Karpas-422 (cell line): ENCODE data around the gene RNF115. TPM values are rescaled to one million over a fixed set of nuclear protein-coding genes. Genes with fewer than 3 reads are reported as not detected.

ENCODE experiments used
- DNase-seq: peaks from one replicate; pipeline ENCODE4 v3.0.0-alpha.2; 2015
- H2AFZ ChIP-seq: fragments of 200-600 bp; sonication (generic); 2 replicates; pipeline ENCODE4 v1.6.1; 2014; ENCODE audit warnings: antibody characterized with exemption, low read length, mixed read lengths
- H3K27ac ChIP-seq: fragments of 200-600 bp; sonication (generic); 2 replicates; pipeline ENCODE4 v1.5.1; 2014; ENCODE audit warnings: mild to moderate bottlenecking, low read length, moderate library complexity
- H3K27me3 ChIP-seq: fragments of 200-600 bp; sonication (generic); 2 replicates; pipeline ENCODE4 v1.6.1; 2014; ENCODE audit warnings: low read length, mixed read lengths
- H3K36me3 ChIP-seq: fragments of 200-600 bp; sonication (generic); 2 replicates; pipeline ENCODE4 v1.6.1; 2014; ENCODE audit warnings: low read length, mixed read lengths; ENCODE audit not compliant: insufficient read depth
- H3K4me1 ChIP-seq: fragments of 200-600 bp; sonication (generic); 2 replicates; pipeline ENCODE4 v1.6.1; 2014; ENCODE audit warnings: mild to moderate bottlenecking, low read length, mixed read lengths
- H3K4me2 ChIP-seq: fragments of 200-600 bp; sonication (generic); 2 replicates; pipeline ENCODE4 v1.6.1; 2014; ENCODE audit warnings: low read length, low read depth, mild to moderate bottlenecking; ENCODE audit not compliant: poor library complexity, severe bottlenecking
- H3K4me3 ChIP-seq: fragments of 200-600 bp; sonication (generic); 2 replicates; pipeline ENCODE4 v1.5.1; 2014; ENCODE audit warnings: mild to moderate bottlenecking, antibody characterized with exemption, low read length, mixed read lengths
- H3K79me2 ChIP-seq: fragments of 200-600 bp; sonication (generic); 2 replicates; pipeline ENCODE4 v1.6.1; 2014; ENCODE audit warnings: mild to moderate bottlenecking, low read length, mixed read lengths
- H3K9ac ChIP-seq: fragments of 200-600 bp; sonication (generic); 2 replicates; pipeline ENCODE4 v1.6.0; 2014; ENCODE audit warnings: low read length
- H3K9me2 ChIP-seq: fragments of 200-600 bp; sonication (generic), shearing (Covaris generic); replicated peaks from 2 replicates; pipeline ENCODE4 v1.6.0; 2014; ENCODE audit warnings: mild to moderate bottlenecking, low read length, moderate library complexity; ENCODE audit not compliant: insufficient read depth
- H3K9me3 ChIP-seq: fragments of 300-700, 200-600 bp; sonication (generic); 2 replicates; pipeline ENCODE4 v1.6.1; 2014; ENCODE audit warnings: low read length, mixed read lengths
- H4K20me1 ChIP-seq: fragments of 200-600 bp; sonication (generic); 2 replicates; pipeline ENCODE4 v1.6.1; 2014; ENCODE audit warnings: mild to moderate bottlenecking, antibody characterized with exemption, low read length, low read depth; ENCODE audit not compliant: insufficient read depth
- total RNA-seq: library from RNA; depleted of rRNA; stranded (reverse); fragments of >200 nt; shearing (Covaris generic); gene quantifications from 2 replicates; pipeline ENCODE4 v1.2.3, GENCODE V29; 2014; ENCODE audit warnings: low replicate concordance

The RNF115 gene
- total RNA-seq, 1 experiment from 2014 or later, result 21.8 TPM

DNA sequence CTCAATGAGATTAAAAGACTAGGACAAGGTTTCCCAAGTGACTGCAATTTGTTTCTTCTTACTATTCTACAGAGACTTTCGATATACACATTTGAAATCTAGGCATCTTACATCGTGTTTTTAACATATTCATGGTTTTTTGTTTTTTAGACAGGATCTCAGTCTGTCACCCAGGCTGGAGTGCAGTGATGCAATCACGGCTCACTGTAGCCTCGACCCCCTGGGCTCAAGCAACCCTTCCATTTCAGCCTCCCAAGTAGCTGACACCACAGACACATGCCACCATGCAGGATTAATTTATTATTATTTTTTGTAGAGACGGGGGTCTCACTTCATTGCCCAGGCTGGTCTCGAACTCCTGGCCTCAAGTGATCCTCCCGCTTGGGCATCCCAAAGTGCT is 118.3 kb downstream of the RNF115 start:
- no peak overlapping the region for H2AFZ ChIP-seq
- H3K9me3 ChIP-seq, result no peaks in the 10 kb centered on the region
- H4K20me1 ChIP-seq, result no peaks in the 10 kb centered on the region
- H3K9ac ChIP-seq, result no peak overlapping the region
- no peak overlapping the region for H3K27ac ChIP-seq
- no peaks in the 10 kb centered on the region for H3K27me3 ChIP-seq
- no peak overlapping the region for H3K4me3 ChIP-seq
- no peak overlapping the region for H3K4me2 ChIP-seq
- no peaks in the 10 kb centered on the region for H3K9me2 ChIP-seq
- no peaks in the 10 kb centered on the region for H3K79me2 ChIP-seq
- H3K36me3 ChIP-seq, result no peaks in the 10 kb centered on the region
- H3K4me1 ChIP-seq, result peaks cover 3% of the 10 kb centered on the region
- no peak for DNase-seq

DNA sequence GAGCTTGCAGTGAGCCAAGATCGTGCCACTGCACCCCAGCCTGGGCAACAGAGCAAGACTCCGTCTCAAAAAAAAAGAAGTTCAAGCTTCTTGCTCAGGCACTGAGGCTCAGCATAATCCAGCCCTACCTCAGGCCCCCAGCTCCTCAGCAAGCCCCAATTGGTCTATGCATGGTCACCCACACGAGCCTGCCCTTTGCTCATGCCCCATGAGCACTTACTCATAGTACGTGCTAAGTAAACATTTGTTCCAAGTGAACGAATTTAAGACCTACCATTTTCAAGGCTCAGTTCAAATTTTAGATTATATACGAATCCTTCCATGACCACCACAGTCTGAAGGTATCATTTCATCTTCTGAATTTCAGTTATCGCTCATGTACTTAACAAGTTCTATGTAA is 121.1 kb downstream of the RNF115 start:
- no peak overlapping the region for H3K4me2 ChIP-seq
- H3K79me2 ChIP-seq, result no peaks in the 10 kb centered on the region
- DNase-seq, result no peak
- no peaks in the 10 kb centered on the region for H3K9me3 ChIP-seq
- no peaks in the 10 kb centered on the region for H3K9me2 ChIP-seq
- H3K27ac ChIP-seq, result no peak overlapping the region
- no peaks in the 10 kb centered on the region for H4K20me1 ChIP-seq
- H3K36me3 ChIP-seq, result no peaks in the 10 kb centered on the region
- no peak overlapping the region for H2AFZ ChIP-seq
- H3K4me1 ChIP-seq, result peaks cover 3% of the 10 kb centered on the region
- H3K4me3 ChIP-seq, result no peak overlapping the region
- no peaks in the 10 kb centered on the region for H3K27me3 ChIP-seq
- no peak overlapping the region for H3K9ac ChIP-seq

DNA sequence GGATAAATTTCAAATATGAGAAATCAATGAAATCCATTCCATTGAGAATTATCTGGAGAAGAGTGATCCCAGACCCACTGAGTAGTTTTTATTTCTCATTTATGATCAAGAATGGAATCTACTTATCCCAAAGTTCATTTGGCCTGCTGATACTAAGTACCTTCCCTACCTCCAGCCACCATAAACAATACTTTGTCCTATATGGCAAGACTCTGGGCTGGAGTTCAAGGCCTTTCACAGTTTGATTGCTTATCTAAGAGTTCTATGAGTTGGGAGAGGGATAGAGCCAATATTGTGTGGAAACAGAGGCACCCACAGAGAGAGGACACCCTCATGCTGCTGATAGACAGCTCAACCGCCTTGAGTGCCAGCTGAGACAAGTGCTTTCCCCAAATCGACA is 121.8 kb downstream of the RNF115 start:
- Histone ChIP-seq H3K4me2 (no peak overlapping the region), H3K9me3 (no peaks in the 10 kb centered on the region), H4K20me1 (no peaks in the 10 kb centered on the region), H2AFZ (no peak overlapping the region), H3K27ac (no peak overlapping the region), H3K36me3 (no peaks in the 10 kb centered on the region), H3K9ac (no peak overlapping the region), H3K4me1 (peaks cover 3% of the 10 kb centered on the region), H3K4me3 (no peak overlapping the region), H3K79me2 (no peaks in the 10 kb centered on the region), H3K9me2 (no peaks in the 10 kb centered on the region), H3K27me3 (no peaks in the 10 kb centered on the region)
- DNase-seq, result no peak

DNA sequence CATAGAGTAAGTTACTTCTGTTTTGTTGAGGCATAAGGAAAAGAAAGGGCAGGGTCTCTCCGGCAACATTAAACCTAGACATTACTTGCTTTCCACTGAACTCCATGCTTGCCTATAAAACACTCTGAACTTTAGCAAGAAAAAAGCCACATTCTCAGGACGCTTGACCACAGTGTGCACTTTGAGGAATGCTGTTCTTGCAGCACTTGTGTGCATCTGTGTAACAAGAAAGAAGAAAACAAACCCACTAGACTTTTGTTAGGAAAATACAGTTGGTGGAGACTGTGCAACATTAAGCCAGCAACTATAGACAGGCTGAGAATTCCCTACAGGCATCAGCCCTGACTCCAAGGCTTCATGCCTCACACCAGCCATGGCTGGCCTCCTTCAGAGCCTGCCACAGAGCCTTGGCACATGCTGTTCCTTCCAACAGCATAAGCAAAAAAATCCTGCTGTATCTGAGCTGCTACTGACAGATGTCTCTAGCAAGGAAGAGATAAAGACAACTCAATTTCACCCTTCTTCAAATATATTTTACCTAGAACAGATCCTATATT is 122.5 kb downstream of the RNF115 start:
- no peaks in the 10 kb centered on the region for H4K20me1 ChIP-seq
- H3K36me3 ChIP-seq, result no peaks in the 10 kb centered on the region
- no peak overlapping the region for H3K4me2 ChIP-seq
- no peaks in the 10 kb centered on the region for H3K9me2 ChIP-seq
- DNase-seq, result no peak
- H3K4me1 ChIP-seq, result peaks cover 3% of the 10 kb centered on the region
- no peaks in the 10 kb centered on the region for H3K9me3 ChIP-seq
- no peaks in the 10 kb centered on the region for H3K79me2 ChIP-seq
- no peak overlapping the region for H2AFZ ChIP-seq
- H3K9ac ChIP-seq, result no peak overlapping the region
- no peaks in the 10 kb centered on the region for H3K27me3 ChIP-seq
- no peak overlapping the region for H3K4me3 ChIP-seq
- no peak overlapping the region for H3K27ac ChIP-seq

DNA sequence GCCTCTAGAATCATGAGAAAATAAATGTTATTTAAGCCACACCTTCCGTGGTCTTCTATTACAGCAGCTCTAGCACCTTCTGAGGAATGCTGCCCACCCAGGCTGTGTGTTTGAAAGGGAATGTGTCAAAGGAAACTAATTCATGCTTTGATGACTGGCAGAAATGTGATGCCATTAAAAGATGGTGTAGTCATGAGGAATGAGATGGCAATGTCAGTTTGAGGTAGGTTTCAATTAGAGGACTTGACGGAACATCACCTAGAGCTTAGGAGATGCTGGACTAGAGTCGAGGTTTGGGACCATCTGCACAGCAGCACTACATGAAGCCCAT is 127.3 kb downstream of the RNF115 start:
- Histone ChIP-seq H4K20me1 (no peaks in the 10 kb centered on the region), H3K9ac (no peak overlapping the region), H3K9me2 (no peaks in the 10 kb centered on the region), H3K9me3 (no peaks in the 10 kb centered on the region), H3K36me3 (no peaks in the 10 kb centered on the region), H3K4me1 (no peaks in the 10 kb centered on the region), H3K27ac (no peak overlapping the region), H2AFZ (no peak overlapping the region), H3K4me2 (no peak overlapping the region), H3K79me2 (no peaks in the 10 kb centered on the region), H3K4me3 (no peak overlapping the region), H3K27me3 (no peaks in the 10 kb centered on the region)
- DNase-seq, result no peak

DNA sequence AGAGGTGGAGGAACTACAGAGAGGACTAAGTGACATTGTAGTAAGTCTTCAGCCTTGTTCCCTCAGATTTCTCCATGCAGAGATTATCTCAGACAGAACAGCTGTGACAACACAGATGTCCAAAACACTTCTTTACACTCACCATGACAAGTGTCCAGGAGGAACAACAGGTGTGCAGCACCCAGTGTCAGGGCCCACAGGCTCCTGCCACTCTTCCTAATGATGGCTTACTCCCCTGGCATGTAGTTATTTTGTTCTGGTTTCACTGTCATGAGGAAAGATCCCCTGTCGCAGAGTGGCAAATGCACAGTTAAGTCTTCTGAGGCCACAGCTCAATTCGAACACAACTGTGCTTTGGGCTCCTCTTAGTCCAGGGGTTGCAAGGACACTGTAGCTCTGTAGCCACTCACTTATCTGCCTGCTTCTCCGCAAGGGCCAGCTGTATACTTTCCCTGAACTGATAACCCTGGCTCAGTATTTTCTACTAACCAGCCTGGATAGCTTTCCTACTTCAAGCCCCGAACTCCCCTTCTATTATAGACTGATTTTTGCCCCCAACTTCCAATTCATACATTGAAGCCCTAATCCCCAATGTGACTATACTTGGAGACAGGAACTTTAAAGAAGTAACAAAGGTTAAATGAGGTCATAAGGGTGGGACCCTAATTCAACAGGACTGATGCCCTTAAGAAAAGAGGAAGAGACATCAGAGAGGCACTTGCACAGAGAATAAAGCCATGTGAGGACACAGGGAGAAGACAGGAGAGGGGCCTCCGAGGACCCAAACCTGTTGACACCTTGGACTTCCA is 127.9 kb downstream of the RNF115 start:
- Histone ChIP-seq H2AFZ (no peak overlapping the region), H3K79me2 (no peaks in the 10 kb centered on the region), H4K20me1 (no peaks in the 10 kb centered on the region)

DNA sequence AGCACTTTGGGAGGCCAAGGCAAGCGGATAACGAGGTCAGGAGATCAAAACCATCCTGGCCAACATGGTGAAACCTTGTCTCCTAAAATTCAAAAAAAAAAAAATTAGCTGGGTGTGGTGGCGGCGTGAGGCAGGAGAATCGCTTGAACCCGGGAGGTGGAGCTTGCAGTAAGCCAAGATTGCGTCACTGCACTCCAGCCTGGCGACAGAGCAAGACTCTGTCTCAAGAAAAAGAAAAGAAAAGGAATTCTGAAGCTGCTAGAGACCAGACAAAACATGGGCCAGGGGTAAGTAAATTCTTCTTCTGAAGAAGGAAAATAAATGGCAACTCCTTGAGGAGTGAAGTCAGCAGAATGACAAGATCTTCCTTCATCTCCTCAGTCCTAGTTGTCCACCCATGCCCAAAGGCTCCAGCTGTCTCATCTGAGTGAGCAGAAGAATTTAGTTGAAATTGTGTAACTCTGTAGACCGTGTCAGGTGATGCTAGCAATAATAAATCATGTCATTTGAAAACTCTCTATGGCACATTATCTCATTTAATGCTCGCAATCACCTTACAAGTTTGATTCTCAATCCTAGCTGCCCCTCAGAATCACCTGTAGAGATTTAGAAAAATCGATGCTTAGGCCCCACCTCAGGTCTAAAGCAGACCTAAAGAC is 131.0 kb downstream of the RNF115 start:
- no peaks in the 10 kb centered on the region for H4K20me1 ChIP-seq
- DNase-seq, result no peak
- no peak overlapping the region for H2AFZ ChIP-seq
- no peak overlapping the region for H3K27ac ChIP-seq
- no peaks in the 10 kb centered on the region for H3K4me1 ChIP-seq
- H3K4me3 ChIP-seq, result no peak overlapping the region
- no peaks in the 10 kb centered on the region for H3K9me3 ChIP-seq
- no peaks in the 10 kb centered on the region for H3K9me2 ChIP-seq
- no peaks in the 10 kb centered on the region for H3K36me3 ChIP-seq
- no peaks in the 10 kb centered on the region for H3K79me2 ChIP-seq
- no peak overlapping the region for H3K4me2 ChIP-seq
- H3K9ac ChIP-seq, result no peak overlapping the region
- no peaks in the 10 kb centered on the region for H3K27me3 ChIP-seq

More for the DNA sequence above, 127.9 kb downstream of the RNF115 start:
- DNase-seq, result no peak
- no peaks in the 10 kb centered on the region for H3K36me3 ChIP-seq
- no peak overlapping the region for H3K4me3 ChIP-seq
- no peak overlapping the region for H3K27ac ChIP-seq
- H3K9me2 ChIP-seq, result no peaks in the 10 kb centered on the region
- no peaks in the 10 kb centered on the region for H3K4me1 ChIP-seq
- H3K9ac ChIP-seq, result no peak overlapping the region
- H3K9me3 ChIP-seq, result no peaks in the 10 kb centered on the region
- no peaks in the 10 kb centered on the region for H3K27me3 ChIP-seq
- H3K4me2 ChIP-seq, result no peak overlapping the region

DNA sequence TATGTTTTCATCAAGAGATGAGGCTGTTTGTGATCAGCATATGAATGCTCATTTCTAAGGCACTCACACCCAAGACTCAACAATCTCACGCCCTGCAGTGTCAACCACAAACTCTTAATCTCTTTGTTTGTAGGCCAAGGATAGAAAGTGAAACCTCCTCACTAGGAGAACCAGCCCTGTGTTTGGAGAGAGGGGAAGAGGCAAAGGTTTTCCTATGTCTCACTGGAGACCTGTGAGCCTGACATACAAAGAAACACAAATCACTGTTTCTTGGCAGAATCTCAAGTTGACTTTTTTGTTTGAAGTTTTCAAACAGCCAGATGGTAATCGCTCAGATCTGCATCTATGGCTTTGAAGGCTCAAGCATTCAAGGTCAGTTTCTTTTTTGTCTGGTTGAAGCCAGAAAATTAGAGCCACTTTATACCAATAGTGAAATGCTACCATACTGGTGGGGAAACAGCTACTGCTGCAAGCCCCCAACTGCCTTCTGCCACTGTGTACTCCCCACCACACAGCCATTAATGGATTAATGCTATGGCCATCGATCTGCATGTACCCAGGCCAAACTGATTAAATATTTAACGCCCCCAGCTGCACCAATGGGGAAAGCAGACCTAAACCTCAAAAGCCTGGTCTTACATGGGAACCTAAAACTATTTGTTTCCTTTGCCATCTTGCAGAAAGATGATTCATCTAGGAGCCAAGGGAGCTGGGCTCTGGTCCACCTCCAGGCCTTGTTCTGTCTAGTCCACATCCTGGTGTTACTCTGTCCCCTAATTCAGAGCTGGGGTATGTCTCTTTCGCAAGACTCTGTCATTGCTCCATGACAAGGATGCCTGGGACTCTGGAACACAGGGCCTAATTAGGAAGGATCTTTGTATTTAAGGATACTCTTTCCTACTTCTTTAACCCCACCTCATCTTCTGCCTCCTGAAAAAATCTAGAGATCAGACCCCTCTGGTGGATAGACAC is 133.0 kb downstream of the RNF115 start:
- H3K4me3 ChIP-seq, result no peak overlapping the region
- no peak overlapping the region for H2AFZ ChIP-seq
- no peaks in the 10 kb centered on the region for H3K4me1 ChIP-seq
- no peaks in the 10 kb centered on the region for H3K36me3 ChIP-seq
- H3K9me2 ChIP-seq, result no peaks in the 10 kb centered on the region
- no peaks in the 10 kb centered on the region for H4K20me1 ChIP-seq
- H3K4me2 ChIP-seq, result no peak overlapping the region
- no peak for DNase-seq
- H3K9me3 ChIP-seq, result no peaks in the 10 kb centered on the region
- no peaks in the 10 kb centered on the region for H3K79me2 ChIP-seq
- no peak overlapping the region for H3K9ac ChIP-seq
- no peaks in the 10 kb centered on the region for H3K27me3 ChIP-seq
- no peak overlapping the region for H3K27ac ChIP-seq
